Coronary artery (tissue), 2 donors: ENCODE results near the gene PC.

Experiments used
- DNase-seq: peaks from one replicate; pipeline ENCODE4 v3.0.0-alpha.2; 2017; ENCODE audit warnings: low spot score
- H3K27ac ChIP-seq, 2 donors: fragments of 200-600 bp; sonication (generic); one replicate each; pipeline ENCODE4 v1.5.1; 2016 to 2019
- H3K4me3 ChIP-seq: fragments of 200-600 bp; sonication (generic); 2 replicates; pipeline ENCODE4 v1.5.1; 2016; ENCODE audit warnings: mild to moderate bottlenecking, moderate library complexity
- CTCF ChIP-seq: fragments of 200-600 bp; sonication (generic); IDR thresholded peaks from one replicate; pipeline ENCODE4 v1.5.1; 2019; ENCODE audit warnings: antibody characterized with exemption

The PC gene

GRCh38 chr11:66851239-66851596, 107.0 kb downstream of the PC start:
- DNase-seq = no peak
- Histone ChIP-seq H3K27ac (no peak overlapping the region), H3K4me3 (no peak overlapping the region)
- TF ChIP-seq CTCF = no peak

GRCh38 chr11:66850588-66851238, 107.5 kb downstream of the PC start:
- no peak for TF ChIP-seq CTCF
- peak; percentile 61 for DNase-seq

GRCh38 chr11:66850235-66850587, 108.0 kb downstream of the PC start:
- no peak for TF ChIP-seq CTCF
- H3K27ac ChIP-seq = no peak overlapping the region
- H3K4me3 ChIP-seq = no peak overlapping the region
- peak; percentile 72 for DNase-seq

More at GRCh38 chr11:66850588-66851238, 107.5 kb downstream of the PC start:
- no peak overlapping the region for H3K4me3 ChIP-seq
- H3K27ac ChIP-seq = no peak overlapping the region

- H3K27ac ChIP-seq = no peak overlapping the region
- H3K4me3 ChIP-seq = no peak overlapping the region
- TF ChIP-seq CTCF = no peak
- DNase-seq = peak; percentile 69
Observed at GRCh38 chr11:66849501-66850234, 108.5 kb downstream of the PC start.

- Histone ChIP-seq H3K4me3 (no peak overlapping the region), H3K27ac (no peak overlapping the region)
- no peak for TF ChIP-seq CTCF
- DNase-seq = peak; percentile 70
Observed at GRCh38 chr11:66848671-66849500, 109.3 kb downstream of the PC start.

- no peak overlapping the region for H3K27ac ChIP-seq
- no peak overlapping the region for H3K4me3 ChIP-seq
- peak; percentile 58 for DNase-seq
- TF ChIP-seq CTCF = no peak
Observed at GRCh38 chr11:66847461-66848232, 110.5 kb downstream of the PC start.
